ENCODE data around the gene CAPNS1. TPM values are rescaled to one million over a fixed set of nuclear protein-coding genes. Genes with fewer than 3 reads are reported as not detected.

CAPNS1 gene
- 10 to 100 TPM; 53.7 to 56.0 TPM for total RNA-seq

DNA sequence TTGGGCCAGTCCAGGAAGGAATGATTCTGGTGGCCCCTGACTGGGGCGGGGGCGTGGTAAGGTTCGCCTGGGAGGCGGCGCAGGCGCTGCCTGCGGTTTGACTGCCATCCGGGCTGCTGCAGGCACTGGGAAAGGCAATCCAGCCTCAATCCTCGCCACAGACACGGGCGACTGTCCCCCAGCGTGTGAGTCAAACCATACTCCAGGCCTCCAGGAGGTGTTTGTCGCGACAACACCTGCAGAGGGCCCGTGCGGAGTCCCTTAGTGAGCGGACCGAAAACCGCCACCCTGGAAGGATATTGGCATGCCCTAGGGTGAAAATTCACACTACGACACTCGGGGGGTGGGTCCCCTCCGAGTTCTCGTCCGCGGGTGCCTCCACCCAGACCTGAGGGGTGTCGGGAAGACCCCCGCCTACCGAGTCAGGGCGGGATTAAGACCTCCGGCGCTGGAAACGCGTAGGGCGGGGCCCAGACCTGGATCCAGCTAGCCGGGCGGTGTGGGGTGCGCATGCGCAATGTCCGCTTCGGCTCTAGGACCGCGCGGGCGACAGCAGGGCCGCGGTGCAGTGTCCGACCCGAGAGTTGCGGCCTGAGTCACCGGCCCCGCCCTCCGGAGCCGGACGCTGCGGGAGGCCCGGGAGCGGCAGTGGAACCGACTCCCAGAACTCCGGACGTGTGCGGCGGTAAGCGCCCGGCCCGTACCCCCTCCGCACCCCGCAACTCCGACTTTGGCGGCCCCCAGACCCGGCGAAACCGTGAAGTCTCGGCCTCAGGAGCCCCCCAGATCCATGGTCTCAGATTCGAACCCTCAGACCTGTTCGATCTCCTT lies at the start of gene CAPNS1:
Gene CAPNS1, plus strand, starts transcription at position 594 of the 831 bp plus-strand sequence. CDS start 946 bp downstream, outside the sequence.
- Histone ChIP-seq H3K9me3 (no peaks in the 10 kb centered on the region), H3K27ac (peak within 1 kb of the TSS; percentile 97 to 99 (median 98)), H3K4me3 (peak within 1 kb of the TSS; percentile 78 to 89), H3K4me1 (peaks cover 39% of the 10 kb centered on the region), H3K36me3 (replicated peaks in 1 of 2; ENCODE audit: insufficient read depth in 1 of 2, low read depth in 2 of 2) (peaks cover 0 to 13% of the 10 kb centered on the region in 2 donors), H3K27me3 (no peaks in the 10 kb centered on the region)
- ATAC-seq = peak; percentile 90
- DNase-seq = peak; percentile 97 to 99 (median 98)
- WGBS, 2 donors = 0 to 1% methylated on average over 2 to 75 of the region's 75 CpGs
- peak; percentile 94 to 98 (median 98) for TF ChIP-seq POLR2A (IDR thresholded peaks at IDR 0.05)
- TF ChIP-seq, protein P1, sequence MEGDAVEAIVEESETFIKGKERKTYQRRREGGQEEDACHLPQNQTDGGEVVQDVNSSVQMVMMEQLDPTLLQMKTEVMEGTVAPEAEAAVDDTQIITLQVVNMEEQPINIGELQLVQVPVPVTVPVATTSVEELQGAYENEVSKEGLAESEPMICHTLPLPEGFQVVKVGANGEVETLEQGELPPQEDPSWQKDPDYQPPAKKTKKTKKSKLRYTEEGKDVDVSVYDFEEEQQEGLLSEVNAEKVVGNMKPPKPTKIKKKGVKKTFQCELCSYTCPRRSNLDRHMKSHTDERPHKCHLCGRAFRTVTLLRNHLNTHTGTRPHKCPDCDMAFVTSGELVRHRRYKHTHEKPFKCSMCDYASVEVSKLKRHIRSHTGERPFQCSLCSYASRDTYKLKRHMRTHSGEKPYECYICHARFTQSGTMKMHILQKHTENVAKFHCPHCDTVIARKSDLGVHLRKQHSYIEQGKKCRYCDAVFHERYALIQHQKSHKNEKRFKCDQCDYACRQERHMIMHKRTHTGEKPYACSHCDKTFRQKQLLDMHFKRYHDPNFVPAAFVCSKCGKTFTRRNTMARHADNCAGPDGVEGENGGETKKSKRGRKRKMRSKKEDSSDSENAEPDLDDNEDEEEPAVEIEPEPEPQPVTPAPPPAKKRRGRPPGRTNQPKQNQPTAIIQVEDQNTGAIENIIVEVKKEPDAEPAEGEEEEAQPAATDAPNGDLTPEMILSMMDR (IDR thresholded peaks at IDR 0.05) = peak in 4 of 7 experiments; percentile 7 to 30 (median 28)
- intact Hi-C loops (cut with DNase I) = no loop called here

DNA sequence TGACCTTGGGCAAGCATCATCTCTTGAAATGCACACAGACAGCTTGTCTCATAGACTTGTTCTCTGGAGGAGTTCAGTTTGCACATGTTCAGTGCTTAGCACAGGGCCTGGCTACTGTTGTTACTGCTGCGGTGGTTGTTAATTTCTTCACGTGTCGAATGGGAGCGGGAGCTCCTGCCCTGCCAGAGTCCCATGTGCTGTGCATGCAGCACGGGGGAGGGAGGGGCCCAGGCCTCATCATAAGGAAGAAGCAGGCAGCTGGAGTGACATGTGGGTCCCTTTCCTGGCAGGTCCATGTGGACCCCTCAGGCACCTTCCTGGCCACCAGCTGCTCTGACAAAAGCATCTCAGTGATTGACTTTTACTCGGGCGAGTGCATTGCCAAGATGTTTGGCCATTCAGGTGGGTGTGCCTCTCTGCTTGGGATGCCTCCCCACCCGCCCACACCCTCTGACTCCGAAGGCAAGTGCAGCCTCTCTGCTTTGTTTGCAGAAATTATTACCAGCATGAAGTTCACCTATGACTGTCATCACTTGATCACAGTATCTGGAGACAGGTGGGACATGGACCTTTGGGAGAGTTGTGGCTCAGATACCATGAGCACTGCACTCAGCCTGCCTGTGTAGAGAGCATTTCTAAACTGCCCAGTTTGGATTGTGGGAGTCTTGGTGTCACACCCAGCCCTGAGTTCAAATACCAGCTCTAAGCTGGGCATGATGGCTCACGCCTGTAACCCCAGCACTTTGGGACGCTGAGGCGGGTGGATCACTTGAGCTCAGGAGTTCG lies 48.8 kb upstream of the CAPNS1 start:
- no peak overlapping the region for H3K27ac ChIP-seq
- no peak for TF ChIP-seq POLR2A (IDR thresholded peaks at IDR 0.05)
- TF ChIP-seq, protein P1 (IDR thresholded peaks at IDR 0.05) = no peak
- ATAC-seq = no peak
- no peaks in the 10 kb centered on the region for H3K27me3 ChIP-seq
- no peak for DNase-seq
- WGBS, 2 donors = 80 to 86% methylated on average over 9 to 13 of the region's 13 CpGs
- H3K4me1 ChIP-seq = no peaks in the 10 kb centered on the region
- intact Hi-C loops (cut with DNase I) = no loop called here
- no peaks in the 10 kb centered on the region for H3K9me3 ChIP-seq
- H3K36me3 ChIP-seq (replicated peaks in 1 of 2; ENCODE audit: insufficient read depth in 1 of 2, low read depth in 2 of 2) = no peaks in the 10 kb centered on the region
- no peak overlapping the region for H3K4me3 ChIP-seq

DNA sequence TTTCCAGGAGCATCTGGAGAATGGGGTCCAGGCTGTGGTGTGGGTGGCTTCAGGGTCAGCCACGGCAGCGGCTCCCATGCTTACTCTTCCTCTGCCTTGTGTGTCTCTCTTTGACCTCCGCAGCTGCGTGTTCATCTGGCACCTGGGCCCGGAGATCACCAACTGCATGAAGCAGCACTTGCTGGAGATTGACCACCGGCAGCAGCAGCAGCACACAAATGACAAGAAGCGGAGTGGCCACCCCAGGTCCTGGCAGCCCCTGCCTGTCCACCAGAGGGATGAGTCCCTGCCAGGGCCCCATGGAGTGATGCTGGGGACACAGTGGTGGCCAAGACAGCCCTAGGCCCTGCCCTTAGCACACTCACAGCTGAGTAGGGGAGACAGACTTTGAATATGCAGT lies 47.3 kb upstream of the CAPNS1 start:
- H3K27ac ChIP-seq = no peak overlapping the region
- no peak for DNase-seq
- H3K4me3 ChIP-seq = no peak overlapping the region
- H3K36me3 ChIP-seq (replicated peaks in 1 of 2; ENCODE audit: insufficient read depth in 1 of 2, low read depth in 2 of 2) = no peaks in the 10 kb centered on the region
- 93% methylated on average over 7 of the region's 7 CpGs; no CpG with 5 or more reads in 1 of the 2 donors for WGBS, 2 donors
- no peaks in the 10 kb centered on the region for H3K27me3 ChIP-seq
- TF ChIP-seq POLR2A (IDR thresholded peaks at IDR 0.05) = no peak
- TF ChIP-seq, protein P1 (IDR thresholded peaks at IDR 0.05) = no peak
- H3K9me3 ChIP-seq = no peaks in the 10 kb centered on the region
- ATAC-seq = no peak
- H3K4me1 ChIP-seq = no peaks in the 10 kb centered on the region
- intact Hi-C loops (cut with DNase I) = no loop called here

DNA sequence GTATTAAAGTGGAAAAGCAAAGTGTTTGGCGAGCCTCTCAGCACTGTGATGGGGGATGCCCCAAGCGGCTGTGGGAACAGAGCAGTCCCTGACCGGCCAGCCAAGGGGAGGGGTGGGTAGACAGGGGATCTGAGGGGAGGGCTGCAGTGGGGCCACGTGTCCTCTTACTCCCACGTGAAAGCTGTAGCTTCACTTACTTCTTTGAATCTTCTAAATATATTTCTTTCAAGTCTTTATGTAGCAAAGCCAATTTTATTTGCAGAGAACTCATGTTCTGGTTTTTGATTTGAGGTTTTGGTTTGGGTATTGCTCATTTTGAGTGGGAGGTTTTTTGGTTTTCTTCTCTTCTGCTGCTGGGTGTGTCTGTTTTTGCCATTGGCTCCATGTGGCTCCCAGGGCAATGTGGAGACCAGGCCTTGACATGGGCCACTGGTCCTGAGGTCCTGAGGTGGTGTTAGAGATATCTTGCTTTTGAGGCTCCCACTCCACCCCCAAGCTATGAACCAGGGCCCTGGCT lies 46.7 kb upstream of the CAPNS1 start:
- no peak for TF ChIP-seq POLR2A (IDR thresholded peaks at IDR 0.05)
- TF ChIP-seq, protein P1 (IDR thresholded peaks at IDR 0.05) = no peak
- intact Hi-C loops (cut with DNase I) = no loop called here
- 93 to 95% methylated on average over 5 of the region's 5 CpGs for WGBS, 2 donors
- Histone ChIP-seq H3K27ac (no peak overlapping the region), H3K27me3 (no peaks in the 10 kb centered on the region), H3K9me3 (no peaks in the 10 kb centered on the region), H3K4me1 (no peaks in the 10 kb centered on the region), H3K36me3 (replicated peaks in 1 of 2; ENCODE audit: insufficient read depth in 1 of 2, low read depth in 2 of 2) (no peaks in the 10 kb centered on the region), H3K4me3 (no peak overlapping the region)
- ATAC-seq (no peak), DNase-seq (no peak)
